GM19372 (cell line): ENCODE data around the gene SLC2A1.

Experiments used
- ATAC-seq: cut with Tn5 transposase; IDR thresholded peaks from one replicate; pipeline ENCODE4 v1.9.1; 2021; ENCODE audit warnings: mild to moderate bottlenecking, low read depth, moderate library complexity; ENCODE audit not compliant: unreplicated experiment

SLC2A1 gene

DNA sequence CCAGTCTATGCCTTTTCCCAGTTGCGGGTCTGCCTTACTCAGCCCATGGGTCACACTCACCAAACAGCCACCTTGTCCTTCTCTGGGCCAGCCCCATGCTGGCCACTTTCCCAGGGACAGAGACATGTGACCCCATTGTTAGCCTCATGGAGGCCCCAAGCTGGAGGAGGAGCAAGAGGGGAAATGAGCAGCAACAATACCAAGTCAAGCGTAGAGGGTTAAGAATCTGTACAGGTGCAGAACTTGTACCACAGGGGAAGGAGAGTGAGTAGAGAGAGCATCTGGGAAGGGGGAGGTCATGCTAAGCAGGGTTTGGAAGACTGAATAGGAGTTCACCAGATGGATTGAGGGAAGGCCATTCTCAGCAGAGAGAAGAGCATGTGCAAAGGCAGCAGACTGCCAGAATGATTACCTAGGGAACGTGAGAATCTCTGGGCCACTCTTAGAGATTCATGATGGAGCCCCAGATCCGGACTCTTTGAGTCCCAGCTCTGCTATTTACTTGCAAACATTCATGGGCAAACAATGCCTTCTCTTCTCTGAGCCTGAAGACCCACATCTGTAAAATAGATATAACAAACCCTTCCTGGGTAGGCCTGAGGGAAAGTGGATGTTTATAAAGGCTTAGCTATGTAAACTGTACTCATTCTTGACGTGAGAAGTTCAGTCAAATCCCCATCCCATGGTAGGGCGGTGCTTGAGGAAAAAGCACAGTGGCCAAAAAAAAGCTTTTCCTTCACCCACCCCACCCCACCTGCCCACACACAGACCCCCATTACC is 2.8 kb upstream of the SLC2A1 start:
- no peak for ATAC-seq

DNA sequence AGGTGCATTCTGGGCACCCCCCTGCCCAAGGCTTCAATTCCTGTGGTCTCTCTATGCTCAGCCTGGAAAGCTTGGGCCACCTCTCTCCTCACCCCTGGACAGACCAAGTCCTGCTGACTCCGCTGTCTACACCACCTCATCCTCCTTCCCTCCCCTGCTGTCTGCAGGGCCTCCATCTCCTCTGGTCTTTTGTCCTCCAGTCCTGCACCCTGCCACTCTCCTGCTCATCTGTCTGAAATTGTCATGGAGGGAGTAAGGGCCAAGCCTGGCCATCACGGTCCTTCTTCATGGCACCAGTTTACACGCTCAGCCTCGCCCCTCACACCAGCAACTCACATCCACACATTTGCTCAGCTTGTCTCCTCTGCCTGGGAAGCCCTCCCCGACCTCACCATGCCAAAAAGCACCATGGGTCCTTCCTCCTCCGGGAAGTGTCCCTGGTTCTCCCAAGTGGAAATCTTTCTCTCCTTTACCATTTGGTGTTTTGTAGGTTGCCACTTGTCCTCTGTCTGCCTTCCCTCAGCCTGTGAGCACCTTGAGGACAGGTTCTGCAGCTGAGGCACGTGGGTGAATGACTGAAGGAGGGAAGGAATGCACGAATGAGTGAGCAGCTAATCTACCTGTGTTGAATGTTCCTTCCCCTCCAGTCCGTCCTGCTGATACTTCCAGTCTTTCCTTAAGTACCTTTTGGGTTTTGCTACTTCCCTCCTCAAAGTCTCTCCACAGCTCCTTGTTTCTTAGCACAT is 2.1 kb upstream of the SLC2A1 start:
- ATAC-seq = no peak

DNA sequence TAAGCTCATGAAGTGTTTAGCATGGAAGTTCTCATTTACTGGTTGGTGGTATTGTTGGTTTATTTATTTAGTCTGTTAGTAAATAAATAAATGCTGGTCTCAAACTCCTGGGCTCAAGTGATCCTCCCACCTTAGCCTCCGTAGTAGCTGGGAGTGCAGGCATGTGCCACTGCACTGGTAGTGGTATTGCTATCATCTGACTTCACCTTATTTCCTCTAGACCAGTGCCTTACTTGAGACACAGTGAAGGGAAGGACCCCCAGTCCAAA is 1.4 kb upstream of the SLC2A1 start:
- no peak for ATAC-seq

DNA sequence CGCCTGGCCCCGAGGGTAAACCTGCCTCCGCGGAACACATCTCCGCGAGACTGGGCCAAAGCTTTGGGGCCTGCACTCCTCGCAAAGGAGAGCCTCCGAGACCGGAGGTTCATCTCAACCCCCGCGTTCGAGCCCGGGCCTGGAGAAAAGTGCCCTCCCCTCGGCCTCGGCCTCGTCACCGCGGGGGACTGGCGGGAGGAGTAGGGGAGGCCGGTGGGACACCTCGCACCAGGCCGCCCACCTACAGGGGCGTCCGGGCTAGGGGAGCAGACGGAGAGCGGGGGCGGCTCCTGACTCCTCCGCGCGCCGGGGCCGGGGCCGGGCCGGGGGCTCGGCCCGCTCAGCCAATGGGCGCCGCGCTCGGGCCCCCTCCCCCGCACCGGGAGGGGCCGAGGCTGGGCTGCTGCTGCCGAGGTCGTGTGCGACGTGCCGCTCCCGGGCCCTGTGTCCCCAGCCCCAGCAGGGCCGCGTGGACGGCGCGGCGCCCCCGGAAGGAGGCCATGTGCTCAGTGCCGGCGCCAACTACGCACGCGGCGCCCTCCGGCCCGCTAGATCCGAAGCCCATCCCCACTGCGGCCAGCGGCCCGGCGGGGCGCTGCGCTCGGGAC is 684 bp downstream of the SLC2A1 start:
- ATAC-seq = peak; percentile 52

DNA sequence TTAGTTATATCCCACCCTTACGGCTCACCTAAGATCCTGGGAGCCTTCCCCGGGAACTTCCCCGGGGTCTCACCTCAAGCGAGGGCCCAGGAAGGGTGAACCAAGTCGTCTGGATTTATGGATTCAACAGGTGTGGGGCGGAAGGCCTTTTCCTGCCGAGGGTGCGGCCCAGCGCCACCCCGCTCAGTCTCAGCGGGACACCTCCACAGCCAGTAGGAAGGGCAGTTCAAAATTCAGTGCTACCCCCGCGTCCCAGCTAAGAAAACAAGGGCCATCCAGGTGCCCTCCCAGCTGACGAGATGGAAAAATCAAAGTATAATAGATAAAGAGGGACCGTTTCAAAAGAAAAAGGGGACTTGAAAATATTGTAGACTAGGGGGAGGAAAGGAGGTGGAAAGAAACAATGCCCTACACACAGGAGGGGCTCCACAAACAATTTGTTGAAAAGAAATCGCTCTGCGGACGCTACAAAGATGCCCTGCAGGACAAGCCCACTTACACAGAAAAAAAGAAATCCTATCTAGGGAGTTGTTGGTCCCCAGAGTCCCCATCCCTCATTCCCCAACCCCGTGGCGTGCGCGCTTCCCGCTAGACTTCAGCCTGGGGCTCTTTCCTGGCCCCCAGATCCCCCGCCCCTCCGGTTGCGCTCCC is 1.3 kb downstream of the SLC2A1 start:
- ATAC-seq = no peak

DNA sequence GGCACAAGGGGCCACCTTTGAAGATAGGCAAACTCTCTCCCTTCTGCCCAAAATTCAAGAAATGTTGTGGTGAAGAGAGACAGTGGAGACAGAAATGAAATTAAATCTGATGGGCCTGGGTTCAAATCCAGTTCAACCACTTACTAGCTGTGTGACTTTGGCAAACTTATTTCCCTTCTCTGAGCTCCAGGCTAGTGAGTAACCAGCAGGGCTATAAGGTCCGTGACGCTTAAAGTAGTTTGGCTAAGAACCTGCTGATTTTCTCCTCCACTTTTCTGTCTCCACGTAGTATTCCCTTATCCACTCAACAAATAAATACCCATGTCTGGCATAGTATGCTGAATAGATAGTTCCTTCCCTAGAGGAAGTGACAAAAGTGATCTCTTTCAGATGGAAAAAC is 1.9 kb downstream of the SLC2A1 start:
- no peak for ATAC-seq

DNA sequence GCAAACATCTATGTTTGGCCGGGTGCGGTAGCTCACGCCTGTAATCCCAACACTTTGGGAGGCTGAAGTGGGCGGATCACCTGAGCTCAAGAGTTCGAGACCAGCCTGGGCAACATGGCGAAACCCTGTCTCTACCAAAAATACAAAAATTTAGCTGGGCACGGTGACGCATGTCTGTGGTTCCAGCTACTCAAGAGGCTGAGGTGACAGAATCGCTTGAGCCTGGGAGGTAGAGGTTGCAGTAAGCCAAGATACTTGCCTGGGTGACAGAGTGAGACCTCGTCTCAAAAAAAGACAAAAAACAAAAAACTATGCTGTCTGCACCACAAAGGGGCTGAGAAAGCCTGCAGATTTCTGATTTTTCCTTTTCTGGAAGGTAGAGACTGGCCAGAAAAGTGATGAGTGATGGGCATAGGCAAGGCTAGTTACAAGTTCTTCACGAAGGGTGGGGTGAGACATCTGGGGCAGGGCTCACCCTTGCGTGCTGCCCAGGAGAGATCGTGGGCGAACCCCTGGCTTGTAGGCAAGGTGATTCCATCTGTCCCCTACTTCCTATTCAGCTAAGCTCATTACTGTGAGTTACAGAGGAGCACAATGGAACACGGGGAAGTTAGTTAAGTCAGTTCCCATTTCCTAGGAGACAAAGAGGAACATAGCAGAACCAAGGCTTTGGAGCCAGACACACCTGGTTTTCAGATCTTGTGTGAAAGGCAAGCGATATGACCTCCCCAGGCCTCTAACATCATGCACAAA is 3.2 kb downstream of the SLC2A1 start:
- no peak for ATAC-seq

DNA sequence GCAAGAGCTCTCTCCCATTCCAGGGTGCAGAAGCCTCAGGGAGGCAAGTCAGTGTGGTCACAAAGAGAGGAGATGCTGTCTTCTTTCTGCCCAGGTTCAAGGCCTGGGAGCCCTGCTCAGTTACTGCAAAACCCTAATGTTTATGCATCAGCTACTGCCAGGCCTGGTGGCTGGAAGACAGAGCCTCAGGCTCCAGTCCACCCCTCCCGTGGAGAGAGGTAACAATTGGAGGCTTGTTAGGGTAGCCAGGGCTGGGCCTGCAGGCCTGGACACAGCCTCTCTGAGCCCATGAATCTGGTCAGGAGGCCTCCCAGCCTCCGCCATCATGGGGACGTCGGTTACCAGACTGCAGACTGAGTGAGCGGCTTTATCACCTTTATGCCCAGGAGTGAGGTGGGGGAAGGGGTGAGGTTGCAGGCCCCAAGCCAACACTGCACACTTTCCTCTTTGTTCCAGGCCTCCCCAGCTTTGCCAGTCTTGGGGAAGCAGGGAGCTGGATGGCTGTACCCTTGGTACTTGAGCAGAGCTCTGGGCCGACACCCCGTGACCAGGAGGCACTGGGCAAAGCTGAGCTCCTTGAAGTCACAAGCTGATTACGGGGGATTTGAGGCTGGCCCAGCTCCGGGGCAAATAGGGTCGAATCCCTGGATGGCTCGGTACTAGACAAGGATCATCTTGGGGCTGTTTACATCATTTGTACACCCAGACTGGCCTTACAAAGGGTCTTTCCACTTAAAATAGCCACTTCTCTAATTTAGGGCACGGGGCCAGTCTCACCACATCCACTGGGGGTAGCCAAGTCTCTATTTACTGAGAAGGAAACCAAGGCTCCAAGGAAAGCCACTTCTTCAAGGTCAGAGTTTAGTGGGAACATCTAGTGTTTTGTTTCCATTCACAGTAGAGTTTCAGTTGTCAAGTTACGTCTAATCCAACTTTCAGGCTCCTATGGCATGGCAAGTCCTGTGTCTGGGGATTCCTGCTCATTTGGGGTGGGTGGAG is 5.2 kb downstream of the SLC2A1 start:
- ATAC-seq = no peak

DNA sequence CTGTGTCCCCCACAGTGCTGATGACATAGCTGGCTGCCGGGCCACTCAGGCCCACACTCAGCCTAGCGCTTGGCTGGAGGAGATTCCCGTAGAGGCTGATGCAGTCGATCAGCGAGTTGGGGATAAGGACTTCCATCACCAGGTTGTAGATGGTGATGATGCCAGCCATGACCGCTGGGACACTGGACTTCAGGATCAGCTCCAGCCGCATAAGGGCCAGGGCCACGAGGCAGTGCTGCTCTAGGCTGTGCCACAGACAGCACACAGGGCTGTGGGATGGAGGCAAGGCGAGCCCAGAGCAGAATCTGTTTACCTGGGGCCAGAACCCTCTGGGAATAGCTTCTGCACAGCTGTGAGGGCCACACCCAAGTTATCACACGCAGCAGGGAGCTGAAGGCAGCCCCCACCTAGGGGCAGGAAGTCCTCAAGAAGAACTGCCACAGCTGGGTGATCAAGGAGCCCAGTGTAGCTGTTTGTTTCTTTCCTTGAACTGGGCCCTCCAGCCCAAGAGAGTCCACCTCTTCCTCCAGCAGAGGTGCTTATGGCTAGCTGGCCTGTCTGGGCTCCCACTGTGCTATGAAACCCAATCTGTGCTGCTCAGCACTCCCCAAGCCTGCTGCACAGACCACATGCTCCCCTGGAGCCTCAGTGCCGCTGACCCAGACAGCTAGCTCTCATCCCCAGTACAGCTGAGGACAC is 6.2 kb downstream of the SLC2A1 start:
- peak; percentile 52 for ATAC-seq

DNA sequence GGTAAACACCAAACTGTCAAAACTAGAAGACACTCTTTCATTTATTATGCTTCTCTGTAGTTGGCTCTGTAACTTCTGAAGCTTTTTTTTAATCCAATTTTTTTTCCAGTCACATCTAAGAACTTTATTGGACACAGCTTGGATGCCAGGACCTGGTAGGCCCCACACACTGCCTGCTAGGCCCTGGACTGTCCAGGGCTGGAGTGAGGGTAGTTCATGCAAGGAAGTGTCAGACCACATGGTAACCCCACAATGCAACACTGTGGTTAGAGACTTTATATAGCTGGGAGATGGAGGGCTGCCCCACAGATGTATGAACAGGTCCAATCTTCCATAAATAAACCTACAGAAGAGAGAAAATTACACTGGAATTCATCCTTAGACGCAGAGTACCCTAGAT is 7.1 kb downstream of the SLC2A1 start:
- no peak for ATAC-seq

DNA sequence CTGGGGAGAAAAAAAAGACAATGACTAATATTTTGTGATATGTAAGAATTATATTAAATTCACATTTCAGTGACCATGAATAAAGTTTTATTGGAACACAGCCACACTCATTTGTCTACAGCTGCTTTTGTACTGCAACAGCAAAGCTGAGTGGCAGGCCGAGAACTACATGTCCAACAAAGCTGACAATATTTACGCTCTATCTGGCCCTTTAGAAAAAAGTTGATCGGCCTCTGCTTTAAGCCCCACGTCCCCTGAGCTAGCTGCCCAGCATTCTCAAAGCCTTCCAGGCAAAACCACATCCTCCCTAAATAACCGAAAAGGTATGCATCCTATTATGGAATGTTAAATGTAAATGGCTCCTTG is 8.6 kb downstream of the SLC2A1 start:
- ATAC-seq = no peak

DNA sequence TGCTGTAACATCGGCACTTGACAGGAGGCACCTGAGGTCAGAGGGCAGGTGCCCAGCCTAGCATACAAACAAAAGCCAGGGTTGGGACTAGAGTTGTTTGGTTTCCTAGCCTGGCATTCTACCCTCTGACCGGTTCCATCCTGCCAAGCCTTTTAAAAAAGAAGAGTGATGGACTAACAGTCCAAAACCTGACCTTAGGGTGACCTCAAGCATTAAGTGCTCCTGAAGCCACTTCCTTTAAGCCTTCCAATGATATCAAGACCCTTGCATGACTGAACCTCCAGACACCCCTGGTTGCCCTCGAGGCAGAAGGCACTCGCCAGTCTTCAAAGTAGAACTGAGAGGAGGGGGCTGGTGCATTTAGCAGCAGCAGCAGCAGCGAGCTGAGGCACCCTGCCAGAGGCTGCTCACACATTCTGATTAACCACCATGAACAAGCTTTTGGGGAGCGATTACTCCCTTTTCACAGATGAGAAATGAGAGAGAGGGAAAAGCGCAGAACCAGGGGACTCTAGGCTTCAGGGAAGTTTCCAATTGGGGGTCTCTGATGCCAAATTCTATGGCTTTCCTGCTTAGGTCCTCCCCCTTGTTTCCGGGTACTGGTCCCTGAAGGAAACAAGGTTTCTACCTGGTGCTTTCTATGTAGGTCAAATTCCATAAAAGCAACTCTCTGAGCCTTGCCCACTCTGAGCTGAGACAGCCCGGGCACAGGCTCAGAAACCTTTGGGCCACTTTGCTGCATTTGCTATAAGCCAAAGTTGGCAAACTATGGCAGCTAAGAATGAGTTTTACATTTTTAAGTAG is 9.2 kb downstream of the SLC2A1 start:
- ATAC-seq = no peak

DNA sequence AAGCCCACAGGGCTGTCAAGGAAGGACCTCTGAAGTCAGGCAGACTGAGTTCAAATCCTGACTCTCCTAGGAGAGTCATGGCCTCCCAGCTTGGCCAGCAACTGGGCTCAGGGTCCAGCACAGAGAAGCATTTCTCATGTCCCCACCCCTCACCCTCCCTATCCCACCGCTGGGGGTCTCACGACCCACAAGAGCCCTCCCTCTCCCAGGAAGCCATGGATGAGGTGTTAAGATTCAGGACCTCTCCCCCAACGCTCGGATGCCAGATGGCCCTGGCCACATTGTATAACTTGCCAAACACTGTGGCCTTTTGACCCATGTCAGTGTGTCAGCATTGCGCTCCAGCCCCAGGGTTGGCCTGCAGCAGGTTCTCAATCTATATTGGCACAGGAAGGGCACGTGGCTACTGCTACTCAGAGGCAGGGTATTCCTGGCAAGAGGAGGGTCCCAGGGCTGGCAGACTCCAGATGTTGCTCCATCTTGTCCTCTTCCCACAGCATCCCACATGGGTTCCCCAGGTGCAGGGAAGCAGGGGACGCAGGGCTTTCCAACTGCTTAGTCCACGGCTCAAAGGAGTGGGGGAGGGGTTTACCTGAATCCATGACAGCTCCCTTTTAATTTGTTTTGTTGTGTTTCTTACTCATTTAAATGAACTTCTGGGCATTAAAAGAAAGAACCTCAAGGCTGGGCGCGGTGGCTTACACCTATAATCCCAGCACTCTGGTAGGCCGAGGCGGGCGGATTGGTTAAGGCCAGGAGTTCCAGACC is 10.5 kb downstream of the SLC2A1 start:
- ATAC-seq = no peak

DNA sequence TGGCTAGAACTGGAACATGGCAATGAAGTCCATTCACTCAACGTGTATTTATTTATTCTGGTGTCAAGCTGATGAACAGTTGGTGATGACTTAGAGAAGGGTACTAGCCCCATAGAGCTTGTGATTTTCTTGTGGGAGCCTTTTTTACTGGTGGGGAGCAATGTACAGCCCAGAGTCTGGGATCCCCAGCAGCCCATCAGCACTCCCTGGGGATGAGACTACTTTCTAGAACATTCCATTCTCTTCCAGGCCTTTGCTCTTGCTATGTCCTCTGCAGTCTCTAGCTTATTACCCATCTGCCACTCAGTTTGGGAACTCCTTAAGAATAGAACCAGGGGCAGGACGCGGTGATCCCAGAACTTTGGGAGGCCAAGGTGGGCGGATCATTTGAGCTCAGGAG is 11.6 kb downstream of the SLC2A1 start:
- ATAC-seq = no peak

DNA sequence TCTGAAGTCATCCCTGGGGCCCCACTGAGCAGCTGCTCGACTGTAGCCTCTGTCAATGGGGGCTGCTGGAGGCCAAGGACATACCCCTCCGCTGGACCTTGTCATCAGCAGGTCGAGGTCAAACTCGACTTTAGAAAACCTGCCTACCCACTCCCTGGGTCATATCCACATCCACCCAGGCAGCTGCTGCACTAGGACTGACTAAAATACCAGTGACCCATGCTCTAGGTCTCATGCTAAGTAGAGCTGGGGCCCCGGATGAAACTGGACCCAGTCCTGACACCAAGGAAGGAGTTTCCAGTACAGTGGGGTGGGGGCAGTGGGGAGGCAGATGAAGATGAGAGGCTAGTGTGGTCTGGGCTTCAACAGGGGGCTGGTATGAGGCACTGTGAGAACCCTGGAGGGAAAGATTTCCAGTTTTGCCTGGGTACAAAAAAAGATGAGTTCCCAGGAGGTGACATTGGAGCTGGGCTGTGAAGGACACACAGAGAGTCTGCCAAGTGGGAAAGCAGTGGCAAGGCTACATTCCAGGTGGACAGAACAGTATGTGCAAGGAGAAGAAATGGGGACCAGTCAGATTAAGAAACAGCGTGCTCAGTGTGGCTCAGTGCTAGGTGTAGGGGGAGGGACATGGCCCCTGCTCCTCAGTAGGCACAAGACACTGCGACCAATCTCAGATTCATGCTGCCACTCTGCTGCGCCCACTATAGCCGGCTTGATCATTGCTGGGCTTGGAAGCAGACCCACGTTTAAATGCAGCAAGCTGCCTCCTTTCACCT is 12.4 kb downstream of the SLC2A1 start:
- no peak for ATAC-seq

DNA sequence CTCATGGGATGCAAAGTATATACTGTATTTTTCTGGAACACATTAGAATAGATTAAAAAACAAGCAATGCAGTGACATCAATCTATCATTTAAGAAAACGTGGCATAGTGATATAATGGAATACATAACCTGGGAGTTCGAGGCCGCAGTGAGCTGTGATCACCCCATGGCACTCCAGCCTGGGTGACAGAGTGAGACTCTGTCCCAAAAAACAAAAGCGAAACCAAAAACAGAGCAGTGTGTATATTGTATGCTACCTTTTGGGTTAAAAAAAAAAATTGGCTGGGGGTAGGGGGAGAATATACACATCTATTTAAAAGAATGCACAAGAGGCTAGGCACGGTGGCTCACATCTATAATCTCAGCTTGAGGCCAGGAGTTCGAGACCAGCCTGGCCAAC is 13.5 kb downstream of the SLC2A1 start:
- ATAC-seq = no peak
